HCT116 (cell line): ENCODE measurements around the gene PDE4D. TPM values are rescaled to one million over a fixed set of nuclear protein-coding genes. Genes with fewer than 3 reads are reported as not detected.

ENCODE experiments used
- ATAC-seq: fragments of 200-7000 bp; cut with Tn5 transposase; 2 replicates; pipeline ENCODE4 v1.9.1; 2020; ENCODE audit warnings: mild to moderate bottlenecking, moderate library complexity
- BruUV-seq: library from RNA; stranded (reverse); fragments of 400-500 nt; replicated peaks from 2 replicates; lab custom pipeline; 2021; lab: Mats Ljungman, UMichigan
- CTCF ChIA-PET: fragments of 300-600 bp; sonication (Branson Sonifier 250); formaldehyde crosslinking; loops from one replicate; lab custom pipeline; 2021; ENCODE audit warnings: antibody characterized with exemption; lab: Charles Lee
- POLR2A ChIA-PET: fragments of 300-600, 350-600 bp; sonication (Branson Sonifier 250); formaldehyde crosslinking; loops from one replicate; lab custom pipeline; 2021; ENCODE audit warnings: antibody characterized with exemption; lab: Charles Lee
- RAD21 ChIA-PET, 2 experiments: fragments of 300-600 bp; sonication (Branson Sonifier 250); formaldehyde crosslinking; loops; one replicate each; lab custom pipeline; 2023; ENCODE audit warnings: low total read pairs in 2 of 2; ENCODE audit not compliant: uncharacterized antibody in 2 of 2, unreplicated experiment in 2 of 2, low non-redundant PET in 1 of 2; lab: Charles Lee
- DNase-seq: peaks from one replicate; pipeline ENCODE4 v3.0.0-alpha.2; 2010; ENCODE audit warnings: low read depth, low spot score
- H2AFZ ChIP-seq: fragments of 200-600 bp; shearing (Covaris generic), sonication (generic); 2 replicates; pipeline ENCODE4 v1.6.1; 2017; ENCODE audit warnings: low read depth, mixed run types, mixed read lengths, antibody characterized with exemption, low read length; ENCODE audit not compliant: poor library complexity, severe bottlenecking
- H3K27ac ChIP-seq: 2 replicates; pipeline ENCODE4 v1.5.1; 2012; ENCODE audit warnings: low read depth, low read length
- H3K27me3 ChIP-seq: fragments of 200-600 bp; sonication (generic); 2 replicates; pipeline ENCODE4 v1.6.1; 2016; ENCODE audit warnings: mixed run types, low read length, mixed read lengths; ENCODE audit not compliant: insufficient read depth
- H3K36me3 ChIP-seq, 2 experiments: fragments of 200-500 bp in 1 of 2; fragments of 200-600 bp in 1 of 2; sonication (Bioruptor generic) in 1 of 2; sonication (generic) in 1 of 2; 2 replicates each; pipeline versions ENCODE4 v1.5.1 to v1.6.1; 2014 to 2016; ENCODE audit warnings: low read length in 2 of 2, inconsistent platforms in 1 of 2, mixed read lengths in 1 of 2, mixed run types in 1 of 2; ENCODE audit not compliant: insufficient read depth in 2 of 2, control insufficient read depth in 1 of 2
- H3K4me1 ChIP-seq, 2 experiments: fragments of 200-600 bp in 1 of 2; sonication (generic) in 1 of 2; 2 replicates each; pipeline versions ENCODE4 v1.5.1 to v1.6.1; 2012 to 2017; ENCODE audit warnings: low read length in 2 of 2, inconsistent platforms in 1 of 2, mild to moderate bottlenecking in 1 of 2, mixed read lengths in 1 of 2, mixed run types in 1 of 2, moderate library complexity in 1 of 2; ENCODE audit not compliant: insufficient read depth in 2 of 2, control insufficient read depth in 1 of 2
- H3K4me2 ChIP-seq: fragments of 200-600 bp; sonication (generic); 2 replicates; pipeline ENCODE4 v1.6.1; 2017; ENCODE audit warnings: mixed run types, low read length, mixed read lengths
- H3K4me3 ChIP-seq, 2 experiments: fragments of 200-600 bp in 1 of 2; sonication (generic) in 1 of 2; replicated peaks in 1 of 2; 2 replicates each; pipeline ENCODE4 v1.5.1; 2011 to 2016; ENCODE audit warnings: low read length in 2 of 2, control low read depth in 1 of 2, low read depth in 1 of 2, mild to moderate bottlenecking in 1 of 2, mixed read lengths in 1 of 2, mixed run types in 1 of 2
- H3K79me2 ChIP-seq: fragments of 200-600 bp; sonication (generic); 2 replicates; pipeline ENCODE4 v1.6.1; 2017; ENCODE audit warnings: mild to moderate bottlenecking, mixed run types, low read length, moderate library complexity, mixed read lengths; ENCODE audit not compliant: insufficient read depth
- H3K9ac ChIP-seq: fragments of 200-600 bp; sonication (generic); 2 replicates; pipeline ENCODE4 v1.6.1; 2016; ENCODE audit warnings: low read length, mixed read lengths
- H3K9me2 ChIP-seq: fragments of 200-600 bp; sonication (generic), shearing (Covaris generic); 2 replicates; pipeline ENCODE4 v1.6.1; 2017; ENCODE audit warnings: mixed run types, mild to moderate bottlenecking, moderate library complexity; ENCODE audit not compliant: insufficient read depth
- H3K9me3 ChIP-seq, 2 experiments: fragments of 200-500 bp in 1 of 2; fragments of 200-600 bp in 1 of 2; sonication (Bioruptor generic) in 1 of 2; sonication (generic) in 1 of 2; 2 replicates each; pipeline ENCODE4 v1.6.1; 2014 to 2017; ENCODE audit warnings: low read length in 2 of 2, mixed read lengths in 2 of 2, inconsistent platforms in 1 of 2, low read depth in 1 of 2, mild to moderate bottlenecking in 1 of 2, mixed run types in 1 of 2, moderate library complexity in 1 of 2; ENCODE audit not compliant: control insufficient read depth in 1 of 2, insufficient read depth in 1 of 2
- H4K20me1 ChIP-seq: fragments of 200-600 bp; sonication (generic), shearing (Covaris generic); 2 replicates; pipeline ENCODE4 v1.6.1; 2017; ENCODE audit warnings: mixed run types, mild to moderate bottlenecking, moderate library complexity; ENCODE audit not compliant: insufficient read depth
- CEBPB ChIP-seq: IDR thresholded peaks from 2 replicates; pipeline ENCODE4 v1.6.1; 2012; ENCODE audit warnings: low read depth
- CTCF ChIP-seq, 3 experiments: fragments of 200-600 bp in 1 of 3; sonication (generic) in 1 of 3; IDR thresholded peaks in 2 of 3; conservative IDR thresholded peaks in 1 of 3; 2 replicates each; pipeline ENCODE4 v1.5.1; 2012 to 2017; ENCODE audit warnings: low read depth in 2 of 3, low read length in 2 of 3, antibody characterized with exemption in 1 of 3, borderline replicate concordance in 1 of 3, control low read depth in 1 of 3, mild to moderate bottlenecking in 1 of 3, mixed read lengths in 1 of 3, mixed run types in 1 of 3, moderate library complexity in 1 of 3; ENCODE audit not compliant: insufficient read depth in 1 of 3
- EGR1 ChIP-seq: IDR thresholded peaks from 2 replicates; pipeline ENCODE4 v1.6.1; 2012; ENCODE audit warnings: low read depth
- EZH2 ChIP-seq: fragments of 200-600 bp; sonication (generic); IDR thresholded peaks from 2 replicates; pipeline ENCODE4 v1.6.1; 2017; ENCODE audit warnings: antibody characterized with exemption, mixed run types
- EZH2phosphoT487 ChIP-seq: fragments of 200-600 bp; IDR thresholded peaks from 2 replicates; pipeline ENCODE4 v1.6.1; 2018; ENCODE audit warnings: antibody characterized with exemption, borderline replicate concordance
- FOSL1 ChIP-seq: IDR thresholded peaks from 2 replicates; pipeline ENCODE4 v1.6.1; 2012; ENCODE audit warnings: low read depth
- JUND ChIP-seq: IDR thresholded peaks from 2 replicates; pipeline ENCODE4 v1.6.1; 2012
- POLR2AphosphoS5 ChIP-seq: IDR thresholded peaks from 2 replicates; pipeline ENCODE4 v1.6.1; 2011; ENCODE audit warnings: mild to moderate bottlenecking, low read depth, low read length, moderate library complexity
- REST ChIP-seq: IDR thresholded peaks from 2 replicates; pipeline ENCODE4 v1.6.1; 2012; ENCODE audit warnings: low read depth
- SIN3A ChIP-seq: IDR thresholded peaks from 2 replicates; pipeline ENCODE4 v1.6.1; 2012; ENCODE audit warnings: low read depth
- SP1 ChIP-seq: IDR thresholded peaks from 2 replicates; pipeline ENCODE4 v1.6.1; 2012; ENCODE audit warnings: low read depth
- SRF ChIP-seq: IDR thresholded peaks from 2 replicates; pipeline ENCODE4 v1.6.1; 2012; ENCODE audit warnings: low read depth
- YY1 ChIP-seq: IDR thresholded peaks from 2 replicates; pipeline ENCODE4 v1.6.1; 2011; ENCODE audit warnings: low read length, low read depth, moderate library complexity, mild to moderate bottlenecking; ENCODE audit not compliant: insufficient replicate concordance; ENCODE audit errors: extremely low read depth
- ZBTB33 ChIP-seq: IDR thresholded peaks from 2 replicates; pipeline ENCODE4 v1.6.1; 2011; ENCODE audit warnings: mild to moderate bottlenecking, low read length, moderate library complexity; ENCODE audit not compliant: insufficient replicate concordance; ENCODE audit errors: extremely low read depth
- ZFX ChIP-seq: fragments of 450-650 bp; IDR thresholded peaks from 2 replicates; pipeline ENCODE4 v1.6.1; 2017
- ZNF274 ChIP-seq: fragments of 200-500 bp; sonication (Bioruptor generic); IDR thresholded peaks from 2 replicates; pipeline ENCODE4 v1.6.1; 2014; ENCODE audit warnings: mild to moderate bottlenecking, low read depth, low read length, inconsistent platforms
- intact Hi-C: fragments of 100-400 bp; cut with micrococcal nuclease; formaldehyde crosslinking; loops from 2 replicates; pipeline ENCODE4 v1.10.0; 2022
- total RNA-seq: library from RNA; stranded (reverse); gene quantifications from one replicate; pipeline ENCODE4 v1.2.1, GENCODE V29; 2021; ENCODE audit not compliant: unreplicated experiment

Gene PDE4D
- total RNA-seq, 1 experiment from 2014 or later = 1.1 TPM

- intact Hi-C loops = no loop called here
- H3K4me1 ChIP-seq = no peaks in the 10 kb centered on the region
- ChIA-PET POLR2A (no interaction called here), RAD21 (no interaction called here), CTCF (no interaction called here)
- H3K9me3 ChIP-seq = no peaks in the 10 kb centered on the region
- H3K9me2 ChIP-seq = no peaks in the 10 kb centered on the region
- H2AFZ ChIP-seq = no peak overlapping the region
- H3K4me3 ChIP-seq = no peak overlapping the region
- H3K36me3 ChIP-seq = no peaks in the 10 kb centered on the region
- DNase-seq (no peak), ATAC-seq (no peak)
- no peaks in the 10 kb centered on the region for H3K79me2 ChIP-seq
- H4K20me1 ChIP-seq = no peaks in the 10 kb centered on the region
- TF ChIP-seq CTCF (IDR thresholded peaks at IDR 0.05 in 2 of 3, conservative IDR thresholded peaks at IDR 0.05 in 1 of 3; ENCODE audit: borderline replicate concordance in 1 of 3, insufficient read depth in 1 of 3, low read depth in 2 of 3, low read length in 2 of 3) = no peak
- TF ChIP-seq EGR1 = no peak
- TF ChIP-seq ZFX = no peak
- no peak for TF ChIP-seq ZBTB33
- no peak for TF ChIP-seq EZH2
- no peak for TF ChIP-seq ZNF274
- TF ChIP-seq CEBPB = no peak
- no peak for TF ChIP-seq SRF
- TF ChIP-seq POLR2AphosphoS5 = no peak
- TF ChIP-seq REST = no peak
- TF ChIP-seq JUND = no peak
- no peak for TF ChIP-seq SIN3A
- no peak for TF ChIP-seq FOSL1
- TF ChIP-seq EZH2phosphoT487 = no peak
- no peak for TF ChIP-seq SP1
- TF ChIP-seq YY1 = no peak
- no peak overlapping the region for H3K9ac ChIP-seq
- BruUV-seq = no TSS peak
- no peak overlapping the region for H3K27ac ChIP-seq
- H3K27me3 ChIP-seq = peaks cover 8% of the 10 kb centered on the region; the same call in 1 of the 2 replicates
- no peak overlapping the region for H3K4me2 ChIP-seq
Observed at GRCh38 chr5:59158637-59159391, 734.7 kb downstream of the PDE4D start.
